GM18909 (cell line): Measurements from ENCODE around the gene TBCC.
A peak's percentile ranks its signal among the peaks of the same experiment; 100 is the strongest.
"Not testable (repeated sequence)": the region's sequence is repeated elsewhere in the genome, so short reads cannot be mapped to it uniquely, and the experiment has no call there.

ENCODE experiments used
- ATAC-seq: cut with Tn5 transposase; IDR thresholded peaks from one replicate; pipeline ENCODE4 v1.9.1; 2021; ENCODE audit warnings: mild to moderate bottlenecking; ENCODE audit not compliant: unreplicated experiment, poor library complexity

The TBCC gene

GRCh38 chr6:42742116-42742894 is 3.6 kb downstream of the TBCC start:
- no peak for ATAC-seq

GRCh38 chr6:42740725-42741124 is 5.2 kb downstream of the TBCC start:
- no peak for ATAC-seq

GRCh38 chr6:42735976-42736375 is 9.9 kb downstream of the TBCC start:
- no peak for ATAC-seq

- not testable (repeated sequence) for ATAC-seq
Measured at GRCh38 chr6:42733867-42734481, 11.9 kb downstream of the TBCC start.

GRCh38 chr6:42729731-42730130 is 16.2 kb downstream of the TBCC start:
- no peak for ATAC-seq

- no peak for ATAC-seq
Measured at GRCh38 chr6:42727627-42728026, 18.3 kb downstream of the TBCC start.

GRCh38 chr6:42727087-42727611 is 18.8 kb downstream of the TBCC start:
- peak; percentile 16 for ATAC-seq

- ATAC-seq, result peak; percentile 76
Measured at GRCh38 chr6:42726485-42727086, 19.3 kb downstream of the TBCC start.

GRCh38 chr6:42726026-42726425 is 19.9 kb downstream of the TBCC start:
- no peak for ATAC-seq

- ATAC-seq, result no peak
Measured at GRCh38 chr6:42724825-42725224, 21.1 kb downstream of the TBCC start.

- ATAC-seq, result no peak
Measured at GRCh38 chr6:42722497-42722896, 23.4 kb downstream of the TBCC start, which contains the start of gene PRPH2. Gene PRPH2 (minus strand): TSS chr6:42722597. CDS start chr6:42722334, 263 bp downstream.

- ATAC-seq, result no peak
Measured at GRCh38 chr6:42720739-42721138, 25.2 kb downstream of the TBCC start.

- ATAC-seq, result no peak
Measured at GRCh38 chr6:42715871-42716270, 30.0 kb downstream of the TBCC start.

- ATAC-seq, result no peak
Measured at GRCh38 chr6:42714098-42714761, 31.7 kb downstream of the TBCC start.

- no peak for ATAC-seq
Measured at GRCh38 chr6:42711930-42712329, 34.0 kb downstream of the TBCC start.

- no peak for ATAC-seq
Measured at GRCh38 chr6:42710316-42710715, 35.6 kb downstream of the TBCC start.

- no peak for ATAC-seq
Measured at GRCh38 chr6:42709871-42710270, 36.0 kb downstream of the TBCC start.

- ATAC-seq, result no peak
Measured at GRCh38 chr6:42708096-42708495, 37.8 kb downstream of the TBCC start.

GRCh38 chr6:42707595-42707994 is 38.3 kb downstream of the TBCC start:
- ATAC-seq, result no peak

GRCh38 chr6:42704937-42705374 is 40.9 kb downstream of the TBCC start:
- no peak for ATAC-seq
